GM18861 (cell line): ENCODE results near the gene GBGT1.
"Not testable (repeated sequence)": the region's sequence is repeated elsewhere in the genome, so short reads cannot be mapped to it uniquely, and the experiment has no call there.

Experiments
- ATAC-seq: cut with Tn5 transposase; IDR thresholded peaks from one replicate; pipeline ENCODE4 v1.9.1; 2021; ENCODE audit not compliant: unreplicated experiment

The GBGT1 gene

DNA sequence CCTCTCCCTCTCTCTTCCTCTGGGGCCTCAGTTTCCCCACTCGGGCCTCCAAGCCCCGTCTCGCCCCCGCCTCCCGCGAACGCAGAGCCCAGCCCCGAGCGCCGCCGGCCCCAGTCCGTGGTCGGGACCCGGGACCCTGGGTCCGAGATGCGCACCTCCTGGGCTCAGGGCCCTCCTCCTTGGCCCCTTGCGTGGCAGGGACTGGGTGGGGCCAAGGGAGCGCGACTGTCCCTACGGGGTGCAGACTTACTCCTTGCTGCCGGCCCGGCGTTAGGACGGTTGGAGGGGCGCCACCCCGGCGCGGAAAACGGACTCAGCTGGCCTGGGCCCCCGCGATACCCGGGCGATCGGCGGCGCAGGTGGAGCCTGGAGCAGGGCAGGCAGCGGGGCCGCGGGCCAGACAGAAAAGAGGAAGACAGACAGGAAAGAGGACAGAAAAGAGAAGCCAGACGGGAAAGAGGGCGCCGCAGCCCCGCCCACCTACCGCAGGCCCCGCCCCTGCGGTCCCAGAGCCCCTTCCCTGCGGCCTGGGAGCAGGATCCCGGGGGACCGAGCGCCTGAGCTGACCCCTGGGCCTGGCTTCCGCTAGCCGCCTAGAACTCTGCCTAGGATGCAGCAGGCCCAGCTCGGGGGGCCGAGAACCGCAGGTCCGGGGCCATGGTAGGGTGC, at the start of gene GBGT1:
Gene GBGT1 (minus strand): TSS at position 411 of the 669 bp plus-strand sequence. CDS start 1,502 bp downstream, outside the sequence.
- ATAC-seq, result no peak

DNA sequence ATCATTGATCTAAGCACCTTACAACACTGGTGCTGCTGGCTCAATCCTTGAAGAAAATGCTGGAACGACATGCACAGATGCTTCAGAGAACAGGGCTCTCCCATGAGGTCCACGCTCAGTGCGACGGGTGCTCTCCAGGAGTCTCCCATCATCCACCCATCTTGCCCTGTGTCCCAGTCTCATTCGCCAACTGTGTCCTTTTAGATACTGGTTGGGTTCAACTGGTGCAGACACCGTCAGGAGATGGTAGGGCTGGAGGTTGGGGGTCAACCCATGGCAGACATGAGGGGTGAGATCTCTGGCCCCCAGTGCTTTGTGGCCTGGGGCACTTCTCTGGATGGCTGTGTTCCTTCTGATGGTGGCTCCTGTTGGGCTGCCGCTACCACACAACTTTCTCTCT, 46.9 kb upstream of the GBGT1 start:
- no peak for ATAC-seq

GRCh38 chr9:133210202-133210532, 46.5 kb upstream of the GBGT1 start:
- ATAC-seq, result no peak

- not testable (repeated sequence) for ATAC-seq
Observed at GRCh38 chr9:133209327-133210201, 45.9 kb upstream of the GBGT1 start.

- not testable (repeated sequence) for ATAC-seq
Observed at GRCh38 chr9:133208880-133209300, 45.2 kb upstream of the GBGT1 start, which contains the start of gene OBP2B. TSS of gene OBP2B (minus strand) at chr9:133209250. CDS start at chr9:133209199, 51 bp downstream.

DNA sequence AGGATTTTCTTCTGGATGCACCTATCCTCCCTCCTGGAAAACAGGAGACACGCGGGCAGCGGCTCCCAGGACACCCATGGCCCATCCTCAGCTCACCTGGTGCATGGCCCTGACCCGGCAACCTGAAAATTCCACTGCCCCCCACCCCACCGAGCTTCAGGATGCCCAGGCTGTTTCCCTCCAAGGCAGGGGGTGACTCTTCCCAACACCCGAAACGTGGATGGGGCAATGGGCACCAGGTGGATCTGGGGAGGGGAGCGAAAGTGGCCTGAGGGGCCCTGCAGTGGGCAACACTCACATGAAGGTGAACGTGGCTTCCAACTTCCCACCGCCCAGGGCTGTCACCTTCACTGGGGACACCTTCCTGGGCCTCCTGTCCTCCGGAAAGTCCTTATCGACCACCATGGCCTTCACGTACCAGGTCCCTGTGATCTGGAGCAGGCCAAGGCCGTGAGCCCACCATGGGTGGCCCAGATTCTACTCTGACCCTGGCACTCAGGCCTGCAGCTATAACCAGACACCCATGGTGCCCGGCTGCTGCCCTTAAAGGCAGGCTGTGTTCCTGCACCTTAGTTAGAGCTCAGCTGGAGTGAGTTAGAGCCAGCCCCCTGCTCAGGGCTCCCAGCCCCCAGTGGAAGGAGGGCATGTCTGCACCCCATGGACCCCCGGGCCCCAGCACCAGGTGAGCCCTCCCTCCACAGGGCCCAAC, 44.6 kb upstream of the GBGT1 start:
- not testable (repeated sequence) for ATAC-seq

- ATAC-seq, result no peak
Observed at GRCh38 chr9:133207540-133208170, 43.9 kb upstream of the GBGT1 start.

- no peak for ATAC-seq
Observed at GRCh38 chr9:133207021-133207531, 43.4 kb upstream of the GBGT1 start.

- no peak for ATAC-seq
Observed at GRCh38 chr9:133205996-133206931, 42.5 kb upstream of the GBGT1 start.

GRCh38 chr9:133205481-133205887, 41.8 kb upstream of the GBGT1 start:
- not testable (repeated sequence) for ATAC-seq

- no peak for ATAC-seq
Observed at GRCh38 chr9:133204993-133205336, 41.3 kb upstream of the GBGT1 start.

DNA sequence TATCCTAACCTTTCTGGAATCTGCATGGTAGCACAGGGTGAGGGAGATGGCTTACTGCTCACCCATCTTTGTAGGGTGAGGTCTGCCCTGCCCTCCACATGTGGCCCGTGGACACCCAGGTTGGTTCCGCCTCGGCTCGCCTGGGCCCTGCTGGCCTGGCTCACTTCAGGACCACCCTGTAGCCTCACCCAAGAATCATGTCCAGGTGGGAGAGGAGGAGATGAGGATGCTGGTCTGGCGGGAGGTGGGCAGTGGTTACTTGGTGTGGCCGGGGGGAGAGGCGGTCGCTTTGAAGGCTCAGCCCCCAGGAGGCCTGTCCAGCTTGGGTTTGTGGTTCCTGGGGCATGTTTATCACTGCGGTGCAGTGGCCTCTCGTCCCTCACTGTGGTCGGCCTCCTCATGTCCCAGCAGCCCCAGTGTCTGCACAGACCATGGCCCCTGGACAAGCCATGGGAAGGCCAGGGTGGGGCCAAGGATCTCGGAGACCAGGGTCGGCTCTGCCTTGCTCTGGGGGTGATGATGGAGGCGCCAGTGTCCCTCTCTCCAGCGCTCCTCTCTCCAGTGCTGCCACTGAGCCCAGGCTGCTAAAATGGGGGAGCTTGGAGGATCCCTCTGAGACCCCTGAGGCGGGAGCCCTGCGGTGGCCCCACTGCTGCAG, 40.8 kb upstream of the GBGT1 start:
- ATAC-seq, result no peak

DNA sequence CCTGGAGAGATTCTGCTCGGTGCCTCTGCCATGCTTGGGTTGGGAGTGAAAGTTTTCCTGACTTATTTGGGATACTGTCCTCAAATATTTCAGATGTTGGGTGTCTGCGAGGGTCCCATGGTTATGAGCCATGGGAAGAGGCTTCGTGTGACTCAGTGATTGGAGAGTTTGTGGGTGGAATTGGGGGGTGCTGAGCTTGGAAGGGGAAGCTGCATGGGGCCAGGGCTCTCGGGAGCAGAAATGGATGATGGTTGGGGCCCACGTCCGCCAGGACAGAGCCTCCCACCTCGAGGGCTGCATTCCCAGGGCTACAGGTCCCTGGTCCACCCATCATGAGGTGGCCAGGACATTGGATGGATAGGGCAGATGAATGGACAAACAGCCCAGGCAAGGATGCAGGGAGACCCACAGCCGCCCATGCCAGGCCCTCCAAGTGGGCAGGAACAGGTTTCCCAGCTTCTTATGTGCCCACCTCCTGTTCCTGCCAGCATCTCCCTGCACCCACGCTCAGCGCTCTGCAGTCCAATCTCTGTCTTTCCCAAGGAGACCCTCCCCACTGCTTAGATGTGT, 39.9 kb upstream of the GBGT1 start:
- ATAC-seq, result no peak

- ATAC-seq, result no peak
Observed at GRCh38 chr9:133202688-133203453, 39.2 kb upstream of the GBGT1 start.

DNA sequence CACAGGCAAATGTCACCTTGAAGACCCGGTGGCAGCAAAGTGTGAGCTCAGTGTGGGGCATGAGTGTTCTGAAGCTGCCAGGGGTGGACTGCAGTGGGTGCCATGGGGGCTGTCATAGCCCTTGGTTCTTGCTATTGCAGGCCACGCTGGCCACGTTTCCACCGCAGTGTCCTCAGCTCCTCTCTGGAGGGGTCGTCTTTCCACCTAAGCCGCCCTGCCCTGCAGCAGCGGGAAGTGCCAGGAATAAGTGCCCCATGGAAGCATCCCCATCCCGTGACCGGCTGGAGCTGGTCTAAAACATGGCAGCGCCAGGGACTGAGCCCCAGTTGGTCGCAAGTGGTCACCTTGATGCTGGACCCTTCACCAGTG, 38.4 kb upstream of the GBGT1 start:
- no peak for ATAC-seq

- no peak for ATAC-seq
Observed at GRCh38 chr9:133201424-133202144, 37.9 kb upstream of the GBGT1 start.

DNA sequence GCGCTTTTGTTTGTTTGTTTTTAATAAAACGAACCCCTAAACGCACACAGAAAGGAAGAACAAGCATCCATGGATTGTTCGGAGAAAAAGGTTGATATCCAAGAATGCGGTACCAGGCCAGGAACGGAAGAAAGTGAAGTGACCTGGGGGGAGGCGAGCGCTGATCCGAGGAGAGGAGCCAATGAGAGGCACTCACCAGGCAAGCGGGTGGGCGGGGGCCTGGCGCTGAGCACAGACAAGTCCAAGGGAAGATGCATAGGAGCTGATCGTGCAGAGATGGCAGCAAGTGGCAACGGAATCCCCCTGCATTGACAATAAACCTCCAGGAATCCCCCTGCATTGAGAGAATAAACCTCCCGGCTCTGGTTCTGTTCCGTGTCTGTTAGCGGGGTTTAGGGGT, 36.9 kb upstream of the GBGT1 start:
- no peak for ATAC-seq
